ENCODE measurements around the gene ABCB11. TPM values are rescaled to one million over a fixed set of nuclear protein-coding genes. Genes with fewer than 3 reads are reported as not detected.

Gene ABCB11
- total RNA-seq, 1 experiment from 2014 or later = 0.05 TPM

GRCh38 chr2:168910330-168910729 lies 120.8 kb downstream of the ABCB11 start:
- POLR2A ChIA-PET = no interaction called here
- CTCF ChIA-PET = no interaction called here
- no TSS peak for BruUV-seq (replicated peaks)
- no peaks in the 10 kb centered on the region for H3K9me3 ChIP-seq (ENCODE audit: control insufficient read depth, insufficient read depth, low read depth, low read length)
- ATAC-seq (no peak), DNase-seq (ENCODE audit: low read depth, low spot score) (no peak)
- in situ Hi-C loops (cut with HindIII; ENCODE audit: low pct_unique_long_range_greater_than_20kb, low sequenced_read_pairs) = no loop called here
- H3K27me3 ChIP-seq (ENCODE audit: control insufficient read depth, insufficient read depth, low read length) = peaks cover 20% of the 10 kb centered on the region
- H3K4me3 ChIP-seq (ENCODE audit: low read depth in 2 of 2, low read length in 2 of 2) = no peak overlapping the region
- TF ChIP-seq SIN3A (IDR thresholded peaks at IDR 0.05; ENCODE audit: borderline replicate concordance, insufficient read depth, low read depth, low read length) (no peak), REST (IDR thresholded peaks at IDR 0.05; ENCODE audit: insufficient read depth in 1 of 2, low read depth in 2 of 2, low read length in 1 of 2) (no peak), POLR2AphosphoS5 (IDR thresholded peaks at IDR 0.05; ENCODE audit: low read depth, low read length) (no peak), TCF7L2 (IDR thresholded peaks at IDR 0.05; ENCODE audit: low read depth, low read length) (no peak), CTCF (IDR thresholded peaks at IDR 0.05) (no peak)
- intact Hi-C loops (cut with micrococcal nuclease; ENCODE audit: unreplicated experiment) = loop anchor here (10.0 kb wide), 1 partner anchor 776 kb away; no protein-coding TSS in a partner anchor
- H3K4me1 ChIP-seq (ENCODE audit: control insufficient read depth, insufficient read depth, low read length) = 0 out of 2 replicates have a peak, but pooled peaks cover 3% of the 10 kb centered on the region
- no peaks in the 10 kb centered on the region for H3K36me3 ChIP-seq (ENCODE audit: control insufficient read depth, insufficient read depth, low read length)
- H3K27ac ChIP-seq (ENCODE audit: low read length) = no peak overlapping the region

- Histone ChIP-seq H3K4me1 (ENCODE audit: control insufficient read depth, insufficient read depth, low read length) (0 out of 2 replicates have a peak, but pooled peaks cover 3% of the 10 kb centered on the region), H3K9me3 (ENCODE audit: control insufficient read depth, insufficient read depth, low read depth, low read length) (no peaks in the 10 kb centered on the region), H3K36me3 (ENCODE audit: control insufficient read depth, insufficient read depth, low read length) (no peaks in the 10 kb centered on the region), H3K4me3 (ENCODE audit: low read depth in 2 of 2, low read length in 2 of 2) (no peak overlapping the region), H3K27me3 (ENCODE audit: control insufficient read depth, insufficient read depth, low read length) (peaks cover 21% of the 10 kb centered on the region), H3K27ac (ENCODE audit: low read length) (no peak overlapping the region)
- ATAC-seq (no peak), DNase-seq (ENCODE audit: low read depth, low spot score) (no peak)
- intact Hi-C loops (cut with micrococcal nuclease; ENCODE audit: unreplicated experiment) (no loop called here), in situ Hi-C loops (cut with HindIII; ENCODE audit: low pct_unique_long_range_greater_than_20kb, low sequenced_read_pairs) (no loop called here)
- POLR2A ChIA-PET = interaction anchor here (0.7 kb wide), 1 partner anchor 1816 kb away, joined by 3 read pairs; no protein-coding TSS in a partner anchor
- CTCF ChIA-PET = no interaction called here
- TF ChIP-seq REST (IDR thresholded peaks at IDR 0.05; ENCODE audit: insufficient read depth in 1 of 2, low read depth in 2 of 2, low read length in 1 of 2) (no peak), SIN3A (IDR thresholded peaks at IDR 0.05; ENCODE audit: borderline replicate concordance, insufficient read depth, low read depth, low read length) (no peak), TCF7L2 (IDR thresholded peaks at IDR 0.05; ENCODE audit: low read depth, low read length) (no peak), POLR2AphosphoS5 (IDR thresholded peaks at IDR 0.05; ENCODE audit: low read depth, low read length) (no peak), CTCF (IDR thresholded peaks at IDR 0.05) (no peak)
- no TSS peak for BruUV-seq (replicated peaks)
Measured at GRCh38 chr2:168907940-168908662, 123.0 kb downstream of the ABCB11 start.
